Kidney (tissue), 14 donors: ENCODE results near the gene CLEC2B. TPM values are rescaled to one million over a fixed set of nuclear protein-coding genes. Genes with fewer than 3 reads are reported as not detected.

Experiments used
- DNase-seq, 5 donors: peaks; one replicate each; pipeline ENCODE4 v3.0.0-alpha.2; 2013 to 2020
- FAIRE-seq: peaks from 2 replicates; lab custom pipeline; 2012; peaks lifted over from hg19 to GRCh38; lab: Jason Lieb, UNC
- H3K27ac ChIP-seq, 2 donors: one replicate each; pipeline ENCODE4 v1.7.0; 2013; ENCODE audit warnings: low read depth in 2 of 2, low read length in 2 of 2, inconsistent platforms in 1 of 2
- H3K27me3 ChIP-seq: one replicate; pipeline ENCODE4 v1.7.1; 2013; ENCODE audit warnings: low read length, inconsistent platforms; ENCODE audit not compliant: control insufficient read depth, insufficient read depth
- H3K36me3 ChIP-seq, 3 donors: one replicate each; pipeline versions ENCODE4 v1.7.0 to v1.7.1; 2013; ENCODE audit warnings: low read length in 3 of 3, control low read depth in 1 of 3, inconsistent platforms in 1 of 3; ENCODE audit not compliant: insufficient read depth in 3 of 3, control insufficient read depth in 2 of 3
- H3K4me1 ChIP-seq, 3 donors: one replicate each; pipeline versions ENCODE4 v1.7.0 to v1.7.1; 2013; ENCODE audit warnings: low read length in 3 of 3, inconsistent platforms in 1 of 3, low read depth in 1 of 3; ENCODE audit not compliant: control insufficient read depth in 2 of 3, insufficient read depth in 2 of 3
- H3K4me3 ChIP-seq, 3 donors: one replicate each; pipeline versions ENCODE4 v1.7.0 to v1.8.1; 2013; ENCODE audit warnings: low read length in 3 of 3, control low read depth in 1 of 3, inconsistent platforms in 1 of 3
- H3K9ac ChIP-seq, 3 donors: one replicate each; pipeline versions ENCODE4 v1.7.0 to v1.7.1; 2013; ENCODE audit warnings: low read length in 3 of 3, control low read depth in 1 of 3, inconsistent platforms in 1 of 3
- H3K9me3 ChIP-seq, 3 donors: one replicate each; pipeline versions ENCODE4 v1.7.0 to v1.7.1; 2013; ENCODE audit warnings: low read length in 3 of 3, control low read depth in 1 of 3, inconsistent platforms in 1 of 3; ENCODE audit not compliant: control insufficient read depth in 2 of 3, insufficient read depth in 1 of 3
- CTCF ChIP-seq: IDR thresholded peaks from 3 replicates; pipeline ENCODE4 v1.5.1; 2012; ENCODE audit warnings: mild to moderate bottlenecking, moderate library complexity, borderline replicate concordance; ENCODE audit not compliant: insufficient read depth; ENCODE audit errors: extremely low read depth
- intact Hi-C: fragments of 100-400 bp; cut with DNase I; formaldehyde crosslinking; loops from one replicate; pipeline ENCODE4 v1.11.1; 2022
- polyA plus RNA-seq: library from polyadenylated mRNA; stranded (reverse); fragments of 350-450 nt; fragmentation: Illumina TruSeq; extraction: RNeasy Lipid Tissue Mini Kit (QIAGEN cat#74804); gene quantifications from one replicate; pipeline ENCODE4 v1.2.3, GENCODE V29; 2014; ENCODE audit warnings: low read depth, low replicate concordance; ENCODE audit not compliant: insufficient read depth
- total RNA-seq: library from RNA; stranded (reverse); fragmentation: NEBNext Ultra II Directional; extraction: Animal tissue kit (Norgen Biotek cat#: 25700); gene quantifications from one replicate; pipeline ENCODE4 v1.2.1, GENCODE V29; 2021
- donor health status: control.
- donor health status: control.
- donor health status: control.
- donor health status: control.
- donor health status: control.
- donor health status: DM: yes; HTN: yes; CAD: no.
- donor health status: Normal renal cell carcinoma (clear cell type).

The CLEC2B gene
- total and polyA plus RNA-seq, 2 donors from 2014 or later, result 7.0 to 11.8 TPM

- Histone ChIP-seq H3K9me3 (no peaks in the 10 kb centered on the region), H3K36me3 (no peaks in the 10 kb centered on the region), H3K27ac (no peak overlapping the region), H3K9ac (no peak overlapping the region), H3K4me3 (no peak overlapping the region), H3K27me3 (no peaks in the 10 kb centered on the region), H3K4me1 (no peaks in the 10 kb centered on the region)
- intact Hi-C loops, result no loop called here
- DNase-seq (no peak), FAIRE-seq (no peak)
- no peak for TF ChIP-seq CTCF
Observed at GRCh38 chr12:9856151-9856550, 13.0 kb downstream of the CLEC2B start.

- Histone ChIP-seq H3K36me3 (no peaks in the 10 kb centered on the region), H3K27ac (no peak overlapping the region), H3K9ac (no peak overlapping the region), H3K4me3 (no peak overlapping the region), H3K9me3 (no peaks in the 10 kb centered on the region), H3K4me1 (no peaks in the 10 kb centered on the region), H3K27me3 (no peaks in the 10 kb centered on the region)
- no peak for TF ChIP-seq CTCF
- intact Hi-C loops, result no loop called here
- no peak for FAIRE-seq
- no peak for DNase-seq
Observed at GRCh38 chr12:9851927-9852326, 17.2 kb downstream of the CLEC2B start.

GRCh38 chr12:9851050-9851449 lies 18.1 kb downstream of the CLEC2B start:
- Histone ChIP-seq H3K36me3 (no peaks in the 10 kb centered on the region), H3K4me3 (no peak overlapping the region), H3K27me3 (no peaks in the 10 kb centered on the region), H3K9me3 (no peaks in the 10 kb centered on the region), H3K27ac (no peak overlapping the region), H3K4me1 (no peaks in the 10 kb centered on the region), H3K9ac (no peak overlapping the region)
- no peak for DNase-seq
- intact Hi-C loops, result no loop called here
- FAIRE-seq, result no peak
- TF ChIP-seq CTCF, result no peak

GRCh38 chr12:9848899-9849298 lies 20.3 kb downstream of the CLEC2B start:
- no peaks in the 10 kb centered on the region for H3K4me1 ChIP-seq
- TF ChIP-seq CTCF, result no peak
- H3K4me3 ChIP-seq, result no peak overlapping the region
- no peaks in the 10 kb centered on the region for H3K27me3 ChIP-seq
- no peak overlapping the region for H3K9ac ChIP-seq
- intact Hi-C loops, result no loop called here
- H3K9me3 ChIP-seq, result no peaks in the 10 kb centered on the region
- no peak for FAIRE-seq
- peak in 1 of 5 donors; percentile 35 for DNase-seq
- no peaks in the 10 kb centered on the region for H3K36me3 ChIP-seq
- no peak overlapping the region for H3K27ac ChIP-seq
